ENCODE results near the gene CATSPERB.
"Not testable (repeated sequence)": the region's sequence is repeated elsewhere in the genome, so short reads cannot be mapped to it uniquely, and the experiment has no call there.

Gene CATSPERB, protein sequence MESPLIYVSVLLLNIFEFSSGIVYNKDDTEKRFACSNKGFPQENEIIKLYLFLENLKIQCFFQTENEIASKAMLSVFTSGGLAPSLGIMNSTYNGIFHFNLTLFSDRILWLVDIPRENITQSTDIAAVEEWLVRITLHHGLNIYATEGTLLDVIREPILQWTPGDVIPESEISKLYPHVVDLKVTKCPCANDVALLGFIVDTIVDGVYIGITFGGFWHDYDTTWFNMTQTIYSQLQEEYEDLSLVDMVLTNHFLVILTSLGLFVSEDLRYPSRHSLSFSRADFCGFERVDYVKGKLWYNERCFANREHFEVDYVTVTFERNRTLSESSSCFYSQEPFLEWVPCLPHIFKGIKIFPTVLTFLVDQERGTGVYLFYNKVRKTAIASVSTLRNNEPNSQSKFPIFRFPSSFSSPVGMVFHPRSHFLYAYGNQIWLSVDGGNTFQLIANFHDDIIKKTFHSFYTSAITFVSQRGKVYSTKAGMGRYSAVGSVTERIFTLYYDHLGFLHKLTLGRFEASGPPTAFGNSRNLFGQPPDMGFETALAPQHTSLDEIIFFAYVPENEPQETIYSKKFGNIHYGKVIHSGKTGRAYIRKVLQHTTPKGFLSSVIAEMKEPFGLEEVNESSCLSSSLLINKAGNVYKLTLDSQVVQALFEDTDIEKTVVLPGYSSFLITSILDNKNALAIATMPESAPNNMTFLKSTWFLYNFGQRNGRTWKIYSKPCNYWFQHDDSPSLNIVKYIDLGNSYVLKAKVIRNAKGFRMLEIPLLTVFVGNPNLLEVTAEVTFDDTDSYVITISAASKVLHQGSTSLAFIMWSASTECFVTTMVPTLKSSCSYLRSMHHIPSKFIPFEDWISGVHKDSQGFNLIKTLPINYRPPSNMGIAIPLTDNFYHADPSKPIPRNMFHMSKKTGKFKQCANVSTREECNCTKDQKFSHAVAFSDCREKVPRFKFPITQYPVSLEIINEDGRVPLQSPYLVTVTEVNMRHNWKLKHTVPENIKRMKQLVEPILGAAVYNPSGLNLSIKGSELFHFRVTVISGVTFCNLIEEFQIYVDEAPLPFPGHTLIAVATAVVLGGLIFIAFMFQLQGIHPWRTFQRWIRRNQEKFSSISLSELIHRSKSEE

DNA sequence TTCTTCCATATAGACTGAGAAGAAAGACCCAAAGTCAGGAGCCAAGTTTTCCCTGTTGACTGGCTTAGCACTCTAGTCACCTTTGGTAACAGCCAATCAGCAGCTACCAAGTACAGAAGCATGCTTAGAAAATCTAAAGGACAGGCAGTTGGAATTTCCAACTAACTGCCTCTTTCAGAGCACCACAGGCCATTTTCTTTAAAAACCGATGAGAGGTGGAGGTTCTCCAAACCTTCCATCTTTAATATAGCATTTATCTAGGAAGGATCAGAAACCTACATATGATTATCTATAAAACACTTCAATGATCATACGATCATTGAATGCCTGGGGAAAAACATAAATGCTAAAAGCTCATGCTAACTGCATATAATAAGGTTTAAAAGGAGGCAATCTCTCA is at the start of gene CATSPERB:
TSS of gene CATSPERB (minus strand) at position 101 of the 400 bp plus-strand sequence. CDS start 2,607 bp downstream, outside the sequence.
- DNase-seq (ENCODE audit: low read depth in 2 of 2): no peak

DNA sequence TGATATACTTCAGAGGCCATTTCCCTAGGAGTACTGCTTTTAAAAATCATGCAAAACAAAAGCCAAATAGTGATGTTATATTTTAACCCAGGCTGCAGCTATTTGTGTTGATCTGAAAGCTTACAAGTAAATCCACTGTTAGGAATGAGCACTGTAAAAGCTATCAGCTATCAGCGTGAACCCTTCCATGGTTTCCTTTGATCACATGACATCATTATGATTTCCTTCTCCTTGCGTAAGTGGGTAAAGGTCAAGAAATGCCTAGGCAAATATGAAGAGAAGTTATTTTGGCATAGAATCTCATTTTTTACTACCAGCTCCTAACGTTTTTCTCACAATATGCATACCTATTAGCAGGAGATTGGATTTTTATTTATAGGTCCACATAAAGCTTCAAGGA is 48.6 kb upstream of the CATSPERB start:
- DNase-seq (ENCODE audit: low read depth in 2 of 2): no peak

DNA sequence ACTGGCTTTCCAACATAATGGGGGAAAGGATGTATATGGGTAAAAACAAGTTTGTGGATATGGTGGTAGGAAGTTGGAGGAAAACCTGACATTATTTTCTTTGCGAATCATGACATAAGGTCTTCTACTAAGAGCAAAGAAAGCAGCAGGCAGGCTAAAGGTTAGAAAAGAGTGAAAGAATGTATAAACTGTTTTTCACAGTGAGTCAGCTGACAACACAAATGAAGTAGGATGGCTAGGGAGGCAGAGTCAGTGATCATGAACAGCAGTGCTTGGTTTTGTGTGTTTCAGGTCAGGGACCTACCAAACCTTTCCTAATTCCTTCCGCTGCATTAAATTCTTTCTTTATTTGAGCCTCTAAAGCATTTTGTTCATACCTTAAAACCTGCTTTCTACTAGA is 46.3 kb upstream of the CATSPERB start:
- no peak for DNase-seq (ENCODE audit: low read depth in 2 of 2)

DNA sequence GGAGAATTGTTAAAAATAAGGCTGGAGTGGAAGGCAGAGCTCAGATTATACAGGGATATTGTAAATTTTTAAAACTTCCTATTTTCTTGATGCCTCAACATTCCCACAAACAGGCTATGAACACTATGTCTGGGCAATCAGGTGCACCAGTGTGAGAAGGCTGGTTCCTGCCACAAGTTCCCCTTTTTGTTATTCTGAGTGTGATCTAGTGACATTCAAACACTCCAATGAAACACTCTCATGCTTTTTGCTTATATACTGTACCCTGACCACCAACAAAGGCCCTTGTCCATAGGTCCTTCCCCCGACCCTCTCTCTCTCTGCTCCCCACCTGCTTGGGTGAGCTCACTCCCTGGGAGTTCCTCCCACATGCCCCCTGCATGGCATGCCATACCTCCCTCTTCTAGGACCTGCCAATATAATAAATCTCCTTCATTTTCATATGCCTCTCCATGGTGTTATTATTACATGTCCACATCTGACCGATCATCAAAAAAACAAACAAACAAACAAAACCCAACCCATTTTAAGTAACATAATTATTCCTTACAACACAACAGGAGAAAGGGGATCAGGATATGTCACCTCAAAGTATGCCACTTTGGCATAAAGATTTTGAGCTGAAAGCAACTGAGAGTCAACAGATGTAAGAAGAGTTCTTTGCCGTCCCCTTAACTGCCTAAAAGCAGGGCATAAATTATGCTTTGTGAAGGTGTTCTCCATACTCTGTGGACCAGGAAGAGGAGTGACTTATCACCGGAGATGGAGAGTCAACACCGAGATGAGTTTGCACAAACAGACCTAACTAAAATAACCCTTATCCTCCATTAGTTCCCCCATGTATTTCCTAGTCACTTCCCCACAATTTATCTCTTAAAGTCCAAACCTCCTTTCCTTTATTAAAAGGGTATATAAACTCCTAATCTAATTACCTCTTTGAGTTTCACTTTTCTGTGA is 42.5 kb upstream of the CATSPERB start:
- no peak for DNase-seq (ENCODE audit: low read depth in 2 of 2)

DNA sequence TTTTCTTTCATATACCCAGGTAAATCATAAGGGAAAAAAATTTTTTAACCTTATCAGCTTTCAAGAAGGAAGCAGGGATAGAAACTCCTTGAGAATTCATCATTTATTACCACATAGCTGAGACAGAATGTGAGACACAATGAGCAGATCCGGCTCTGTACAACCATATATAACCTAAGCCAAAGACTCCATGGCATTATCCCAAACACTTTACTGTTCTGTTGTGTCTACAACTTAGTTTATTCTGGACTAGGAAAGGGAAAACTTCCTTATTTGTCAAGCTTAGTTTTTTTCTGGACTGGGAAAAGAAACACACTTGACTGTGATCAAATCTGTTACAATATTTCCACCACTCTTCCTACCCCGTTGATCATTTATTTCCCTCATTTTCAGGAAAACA is 38.3 kb upstream of the CATSPERB start:
- no peak for DNase-seq (ENCODE audit: low read depth in 2 of 2)

DNA sequence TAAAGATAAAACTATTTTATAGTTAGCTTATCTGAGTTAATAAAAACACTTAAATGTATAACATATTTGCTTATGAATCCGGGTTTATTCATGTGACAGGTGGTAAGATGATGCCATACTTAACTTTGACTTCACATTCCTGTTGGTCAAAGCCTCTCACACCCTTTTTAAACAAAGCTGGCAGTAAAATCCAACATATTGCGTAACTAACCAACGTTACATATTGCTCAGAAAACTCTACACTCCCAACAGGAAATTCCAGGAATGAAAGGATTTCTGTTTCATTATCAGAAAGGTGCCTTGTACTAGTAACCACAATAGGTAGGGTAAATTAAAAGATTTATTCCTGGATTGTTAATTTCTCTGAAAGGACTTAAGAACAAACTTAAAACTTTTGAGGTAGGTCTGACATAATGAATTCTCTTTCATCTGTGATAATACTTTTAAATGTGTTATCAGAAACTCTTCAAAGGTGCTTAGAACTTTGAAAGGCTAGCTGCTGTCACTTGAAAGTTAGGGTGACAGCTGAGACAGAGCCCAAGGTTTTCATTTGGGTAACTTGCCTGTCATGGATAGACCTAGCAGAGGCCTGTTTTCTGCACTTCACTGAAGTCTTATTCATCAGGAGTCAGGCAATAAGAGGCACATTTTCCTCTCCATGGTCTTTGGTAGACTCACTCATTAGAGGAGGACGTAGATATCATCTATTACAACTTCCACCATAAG is 23.8 kb upstream of the CATSPERB start:
- no peak for DNase-seq (ENCODE audit: low read depth in 2 of 2)

DNA sequence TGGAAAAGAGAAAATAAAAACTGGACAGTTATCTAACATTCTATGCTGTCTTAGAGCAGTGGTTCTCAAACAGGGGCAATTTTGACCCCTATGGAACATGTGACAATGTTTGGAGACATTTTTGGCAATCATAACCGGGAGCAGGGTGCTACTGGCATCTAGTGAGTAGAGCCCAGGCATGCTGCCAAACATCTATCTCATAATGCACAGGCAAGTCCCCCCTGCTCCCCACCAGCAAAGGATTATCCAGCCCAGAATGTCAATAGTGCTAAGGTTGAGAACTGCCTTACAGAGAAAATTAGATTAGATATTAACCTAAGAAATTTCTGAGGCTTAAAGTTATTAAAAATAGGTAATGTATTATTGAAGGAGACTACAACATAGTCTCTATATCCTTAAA is 22.9 kb upstream of the CATSPERB start:
- no peak for DNase-seq (ENCODE audit: low read depth in 2 of 2)

DNA sequence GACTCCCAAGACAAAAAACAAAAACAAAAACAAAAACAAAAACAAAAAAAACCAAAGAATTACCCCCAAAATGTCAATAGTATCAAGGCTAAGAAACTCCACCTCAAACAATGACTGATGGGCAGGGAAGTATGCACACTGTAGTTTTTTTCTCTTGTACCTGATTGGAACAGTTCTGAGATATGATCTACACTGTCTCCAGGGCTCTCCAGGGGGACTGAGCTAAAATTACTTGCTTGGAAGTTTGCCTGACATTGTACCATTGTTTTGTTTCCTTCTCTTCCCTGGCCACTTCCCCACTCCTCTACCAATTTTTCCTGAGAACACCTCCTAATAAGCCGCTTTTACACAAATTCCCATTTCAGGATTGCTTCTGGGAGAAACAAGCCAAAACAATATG is 22.3 kb upstream of the CATSPERB start:
- DNase-seq (ENCODE audit: low read depth in 2 of 2): no peak

DNA sequence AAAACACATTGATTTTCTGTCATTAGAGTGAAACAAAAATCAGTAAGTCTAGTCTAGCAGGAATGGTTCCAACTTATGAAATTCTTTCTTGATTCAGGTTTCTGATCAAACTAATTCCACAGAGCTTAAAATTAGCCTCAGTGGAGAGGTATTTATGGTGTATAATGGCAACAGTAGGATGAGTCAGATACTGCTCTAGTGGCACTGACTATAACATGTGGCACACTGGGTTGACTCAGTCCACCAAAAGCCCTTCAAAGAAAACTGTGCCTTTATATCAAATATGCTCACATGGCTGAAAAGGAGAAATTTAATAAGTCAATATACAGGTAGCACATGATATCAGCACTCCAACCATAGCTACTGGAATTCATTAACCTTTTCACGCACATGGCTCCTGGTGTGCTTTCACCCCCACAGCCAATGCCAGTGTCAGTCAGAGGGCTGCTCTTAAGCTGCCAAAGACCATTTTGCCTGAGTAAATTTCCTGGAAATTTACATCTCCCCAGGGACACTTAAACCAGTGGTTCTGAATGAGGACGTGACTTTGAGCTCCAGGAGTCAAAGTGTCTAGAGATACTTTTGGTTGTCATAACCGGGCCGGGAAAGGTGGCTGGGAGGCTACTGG is 21.7 kb upstream of the CATSPERB start:
- no peak for DNase-seq (ENCODE audit: low read depth in 2 of 2)

DNA sequence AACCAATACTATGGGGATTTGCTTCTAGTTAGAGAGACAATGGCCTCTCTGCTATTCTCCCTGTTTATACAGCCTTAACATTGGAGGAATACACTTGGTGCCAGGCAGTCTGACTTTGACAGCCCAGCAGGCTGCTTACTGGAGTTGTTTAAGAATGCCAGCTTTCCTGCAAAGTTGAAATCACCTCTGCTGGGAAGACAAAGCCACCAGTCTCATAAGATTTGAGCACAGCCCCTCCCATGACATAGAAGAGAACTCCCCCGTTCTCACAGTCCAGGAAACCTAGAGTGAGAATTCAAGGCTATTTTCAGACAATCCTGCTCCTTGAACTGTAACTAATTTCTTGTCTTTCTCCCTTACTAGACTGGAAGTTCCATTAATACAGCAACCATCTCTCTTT is 21.1 kb upstream of the CATSPERB start:
- no peak for DNase-seq (ENCODE audit: low read depth in 2 of 2)

DNA sequence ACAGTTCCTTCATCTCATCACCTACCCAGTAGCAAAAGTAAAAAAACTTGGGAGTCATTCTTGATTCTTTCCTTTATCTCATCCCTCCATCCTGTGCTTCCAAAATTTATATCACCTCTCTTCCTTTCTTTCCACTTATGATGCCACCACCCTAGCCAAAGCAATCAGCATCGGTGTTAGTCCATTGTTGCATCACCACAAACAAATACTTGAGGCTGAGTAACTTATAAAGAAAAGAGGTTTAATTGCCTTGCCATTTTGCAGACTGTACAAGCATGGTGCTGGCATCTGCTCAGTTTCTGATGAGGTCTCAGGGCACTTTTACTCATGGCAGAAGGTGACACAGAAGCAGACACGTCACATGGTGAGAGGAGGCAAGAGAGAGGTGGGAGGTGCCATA is 19.8 kb upstream of the CATSPERB start:
- DNase-seq (ENCODE audit: low read depth in 2 of 2): no peak

DNA sequence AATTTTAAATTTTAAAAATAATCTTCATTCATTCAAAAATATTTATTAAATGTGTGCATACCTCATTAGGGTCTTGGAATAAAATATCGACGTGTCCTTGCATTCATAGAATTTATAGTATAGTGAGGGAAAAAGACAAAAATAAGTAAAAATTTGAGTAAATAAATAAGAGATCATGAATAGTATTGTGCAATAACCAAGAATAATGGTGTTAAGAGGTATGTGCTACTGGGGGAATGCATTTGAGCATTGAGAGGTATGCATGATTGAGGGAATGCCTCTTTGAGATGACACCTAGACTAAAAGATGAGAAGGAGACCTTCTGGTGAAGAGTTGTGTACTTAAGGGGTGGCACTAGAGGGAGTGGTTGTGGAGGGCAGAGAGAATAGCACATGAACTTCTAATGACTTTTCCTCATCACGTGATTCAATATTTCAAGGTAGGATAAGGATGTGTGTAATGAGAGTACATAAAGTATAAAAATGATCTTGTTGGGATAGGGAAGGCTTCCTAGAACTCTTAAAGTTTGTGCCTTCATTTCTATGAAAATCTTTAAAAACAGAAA is 18.8 kb upstream of the CATSPERB start:
- DNase-seq (ENCODE audit: low read depth in 2 of 2): no peak

DNA sequence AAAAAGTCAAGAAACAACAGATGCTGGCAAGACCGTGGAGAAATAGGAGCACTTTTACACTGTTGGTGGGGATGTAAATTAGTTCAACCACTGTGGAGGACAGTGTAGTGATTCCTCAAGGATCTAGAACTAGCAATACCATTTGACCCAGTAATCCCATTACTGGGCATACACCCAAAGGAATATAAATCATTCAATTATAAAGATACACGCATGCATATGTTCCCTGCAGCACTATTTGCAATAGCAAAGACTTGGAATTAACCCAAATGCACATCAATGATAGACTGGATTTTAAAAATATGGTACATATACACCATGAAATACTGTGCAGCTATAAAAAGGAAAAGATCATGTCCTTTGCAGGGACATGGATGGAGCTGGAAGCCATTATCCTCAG is 18.0 kb upstream of the CATSPERB start:
- no peak for DNase-seq (ENCODE audit: low read depth in 2 of 2)

DNA sequence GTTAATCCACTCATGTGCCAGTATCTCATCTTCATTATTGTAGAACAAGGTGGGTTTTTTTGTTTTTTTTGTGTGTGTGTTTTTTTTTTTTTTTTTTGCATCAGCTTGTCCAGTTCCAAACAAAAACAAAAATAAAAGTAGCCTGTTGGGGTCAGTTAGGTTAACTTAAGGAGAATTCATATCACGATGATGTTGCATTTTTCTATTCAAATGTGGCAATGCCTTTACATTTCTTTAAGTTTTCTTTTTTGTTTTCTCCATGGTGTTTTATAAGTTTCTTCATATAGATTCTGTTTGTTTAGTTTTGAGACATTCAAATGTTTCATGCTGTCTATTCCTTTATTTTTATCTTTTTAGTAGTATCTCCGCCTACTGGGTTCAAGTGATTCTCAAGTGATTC is 16.2 kb upstream of the CATSPERB start:
- DNase-seq (ENCODE audit: low read depth in 2 of 2): no peak

DNA sequence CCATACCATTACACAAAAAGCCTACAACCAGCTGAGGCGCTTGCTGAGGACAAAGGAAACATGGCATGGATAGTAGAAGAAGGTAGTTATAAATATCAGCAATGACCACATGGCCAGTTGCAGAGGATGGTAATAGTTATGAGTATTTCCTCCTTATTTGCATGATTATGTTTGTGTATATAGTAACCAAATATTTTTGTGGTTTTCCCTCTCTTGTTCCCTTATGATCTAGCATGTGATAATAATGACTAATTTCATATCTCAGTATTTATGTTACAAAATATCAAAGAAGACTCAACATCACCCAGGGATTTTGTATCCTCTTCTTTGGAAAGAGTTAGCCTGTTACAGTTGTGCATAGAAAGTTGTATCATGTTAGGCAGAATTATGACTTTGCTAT is 13.5 kb upstream of the CATSPERB start:
- DNase-seq (ENCODE audit: low read depth in 2 of 2): no peak

DNA sequence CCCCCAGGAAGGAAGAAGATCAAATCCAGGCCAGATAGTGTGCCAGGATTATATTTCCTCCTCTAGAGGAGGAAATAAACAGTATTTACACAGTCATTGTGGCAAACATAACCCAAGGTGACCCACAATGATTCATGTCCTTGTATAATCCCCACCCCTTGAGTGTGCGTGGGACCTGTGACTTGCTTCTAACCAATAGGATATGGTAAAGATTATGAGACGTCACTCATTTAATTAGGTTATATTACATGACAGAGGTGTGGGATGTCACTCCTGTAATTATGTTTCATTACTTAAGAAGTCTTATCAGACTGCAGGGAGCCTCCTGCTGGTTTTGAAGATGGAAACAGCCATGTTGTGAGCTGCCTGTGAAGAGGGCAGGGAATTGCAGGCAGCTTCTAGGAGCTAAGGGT is 12.2 kb upstream of the CATSPERB start:
- DNase-seq (ENCODE audit: low read depth in 2 of 2): no peak

DNA sequence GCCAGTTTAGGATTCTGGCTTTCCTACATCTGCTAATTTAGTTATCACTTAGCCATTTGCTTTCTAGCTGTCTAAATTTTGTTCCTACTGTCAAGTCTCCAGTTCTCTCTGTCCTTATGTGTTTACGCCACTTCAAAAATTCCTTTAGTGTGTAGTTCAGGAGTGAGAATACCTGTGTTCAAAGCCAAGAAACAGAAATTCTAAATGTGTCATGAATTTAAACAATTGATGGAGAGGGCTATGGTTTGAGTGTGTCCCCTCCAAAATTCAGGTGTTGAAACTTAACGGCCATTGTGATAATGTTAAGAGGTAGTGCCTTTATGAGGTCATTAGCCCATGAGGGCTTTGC is 11.4 kb upstream of the CATSPERB start:
- DNase-seq (ENCODE audit: low read depth in 2 of 2): no peak

DNA sequence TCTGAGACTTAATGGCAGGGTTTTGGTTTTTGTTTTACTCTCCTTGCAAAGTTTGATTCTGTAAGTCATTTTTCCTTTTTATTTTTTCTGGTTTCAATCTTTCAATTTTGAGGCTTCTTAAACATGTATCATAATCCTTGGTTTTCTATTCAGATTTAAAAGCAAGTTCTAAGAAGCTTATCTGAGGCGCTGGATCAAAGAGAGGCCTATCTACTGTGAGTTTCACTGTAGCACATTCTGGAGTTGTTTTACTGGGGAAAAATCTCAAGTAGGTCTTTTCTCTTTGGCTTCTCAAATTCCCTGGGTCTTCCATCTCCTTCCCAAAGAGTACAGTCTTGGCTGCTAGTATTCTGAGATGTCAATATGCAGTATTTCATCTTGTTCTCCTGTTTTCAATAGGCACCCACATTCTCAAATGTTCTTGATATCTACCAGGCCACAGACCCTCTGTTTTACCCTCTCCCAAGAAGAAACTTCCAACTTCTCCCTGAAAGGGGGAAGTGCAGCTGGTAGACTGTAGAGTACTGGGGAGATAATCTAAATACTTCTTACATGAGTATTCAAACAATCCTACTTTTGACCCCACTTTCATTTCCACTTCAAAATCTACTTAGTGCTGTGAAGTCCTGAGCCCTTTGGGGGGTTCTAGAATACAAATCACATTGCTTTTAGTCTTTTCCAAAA is 10.9 kb upstream of the CATSPERB start:
- no peak for DNase-seq (ENCODE audit: low read depth in 2 of 2)

DNA sequence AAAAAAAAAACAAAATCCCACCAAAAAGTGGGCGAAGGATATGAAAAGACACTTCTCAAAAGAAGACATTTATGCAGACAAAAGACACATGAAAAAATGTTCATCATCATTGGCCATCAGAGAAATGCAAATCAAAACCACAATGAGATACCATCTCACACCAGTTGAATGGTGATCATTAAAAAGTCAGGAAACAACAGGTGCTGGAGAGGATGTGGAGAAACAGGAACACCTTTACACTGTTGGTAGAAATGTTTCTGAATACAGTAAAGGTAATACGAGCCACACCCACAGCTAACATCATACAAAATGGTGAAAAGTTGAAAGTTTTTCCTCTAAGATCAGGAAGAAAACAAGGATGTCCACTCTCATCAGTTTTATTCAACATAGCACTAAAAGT is 8.0 kb upstream of the CATSPERB start:
- DNase-seq (ENCODE audit: low read depth in 2 of 2): not testable (repeated sequence)
